ENCODE results near the gene KCNE2.
"Not testable (repeated sequence)": the region's sequence is repeated elsewhere in the genome, so short reads cannot be mapped to it uniquely, and the experiment has no call there.

Gene KCNE2

GRCh38 chr21:34383724-34384415 is 20.1 kb downstream of the KCNE2 start:
- H3K4me3 ChIP-seq (ENCODE audit: low read depth, low read length), result not testable (repeated sequence)

- H3K4me3 ChIP-seq (ENCODE audit: low read depth, low read length), result not testable (repeated sequence)
These were observed 36.7 kb downstream of the KCNE2 start for GRCh38 chr21:34400522-34400921.

GRCh38 chr21:34404742-34405141 is 40.9 kb downstream of the KCNE2 start:
- not testable (repeated sequence) for H3K4me3 ChIP-seq (ENCODE audit: low read depth, low read length)

- H3K4me3 ChIP-seq (ENCODE audit: low read depth, low read length), result not testable (repeated sequence)
These were observed 41.9 kb downstream of the KCNE2 start for GRCh38 chr21:34405686-34406085.

- H3K4me3 ChIP-seq (ENCODE audit: low read depth, low read length), result not testable (repeated sequence)
These were observed 42.3 kb downstream of the KCNE2 start for GRCh38 chr21:34406102-34406501.

GRCh38 chr21:34406676-34407075 is 42.9 kb downstream of the KCNE2 start:
- not testable (repeated sequence) for H3K4me3 ChIP-seq (ENCODE audit: low read depth, low read length)

- not testable (repeated sequence) for H3K4me3 ChIP-seq (ENCODE audit: low read depth, low read length)
These were observed 43.5 kb downstream of the KCNE2 start for GRCh38 chr21:34407294-34407693.

- H3K4me3 ChIP-seq (ENCODE audit: low read depth, low read length), result not testable (repeated sequence)
These were observed 53.8 kb downstream of the KCNE2 start for GRCh38 chr21:34417448-34418077.
